ENCODE data around the gene MACROH2A1. TPM values are rescaled to one million over a fixed set of nuclear protein-coding genes. Genes with fewer than 3 reads are reported as not detected.

MACROH2A1 gene
- total and polyA plus RNA-seq, 2 experiments from 2014 or later, result 64.9 to 81.6 TPM

- DNase-seq (ENCODE audit: low spot score) (no peak), ATAC-seq (no peak)
- Histone ChIP-seq H3K4me2 (no peak overlapping the region), H3K36me3 (ENCODE audit: insufficient read depth) (no peaks in the 10 kb centered on the region), H3F3A (replicated peaks; ENCODE audit: low read depth) (no peaks in the 10 kb centered on the region), H3K4me3 (no peak overlapping the region), H3K79me2 (replicated peaks; ENCODE audit: insufficient read depth) (no peaks in the 10 kb centered on the region), H4K20me1 (replicated peaks; ENCODE audit: insufficient read depth) (no peaks in the 10 kb centered on the region), H3K9me2 (ENCODE audit: insufficient read depth) (no peaks in the 10 kb centered on the region; the same call in 1 of the 2 replicates), H3K4me1 (ENCODE audit: insufficient read depth) (no peaks in the 10 kb centered on the region; the same call in 1 of the 2 replicates), H3K27ac (ENCODE audit: low read depth) (no peak overlapping the region), H2AFZ (no peak overlapping the region), H3K27me3 (ENCODE audit: insufficient read depth) (no peaks in the 10 kb centered on the region)
- Mint-ChIP-seq H3K36me3 (ENCODE audit: low read depth) (no peaks in the 10 kb centered on the region), H3K27ac (no peak overlapping the region), H3K4me1 (peaks cover 5% of the 10 kb centered on the region), H3K27me3 (ENCODE audit: insufficient read depth, low read depth, poor library complexity) (peaks cover 10% of the 10 kb centered on the region), H3K4me3 (no peak overlapping the region), H3K9me3 (no peaks in the 10 kb centered on the region)
- no peak for TF ChIP-seq JUNB (IDR thresholded peaks at IDR 0.05; ENCODE audit: unreplicated experiment)
- TF ChIP-seq POLR2AphosphoS5 (IDR thresholded peaks at IDR 0.05; ENCODE audit: low read depth), result no peak
- no peak for TF ChIP-seq ZNF462 (CRISPR knock-in tag; IDR thresholded peaks at IDR 0.05)
These were observed 88.6 kb downstream of the MACROH2A1 start for GRCh38 chr5:135310328-135310989.

Measured in GM23338 (cell line).